Measurements from ENCODE around the gene TBX10. TPM values are rescaled to one million over a fixed set of nuclear protein-coding genes. Genes with fewer than 3 reads are reported as not detected.

The TBX10 gene
- total and polyA plus RNA-seq, 2 of the 8 experiments (the other 6 are each of a cell fraction or from before 2014, with no cell fraction given) = 0.09 TPM; not detected in 1

DNA sequence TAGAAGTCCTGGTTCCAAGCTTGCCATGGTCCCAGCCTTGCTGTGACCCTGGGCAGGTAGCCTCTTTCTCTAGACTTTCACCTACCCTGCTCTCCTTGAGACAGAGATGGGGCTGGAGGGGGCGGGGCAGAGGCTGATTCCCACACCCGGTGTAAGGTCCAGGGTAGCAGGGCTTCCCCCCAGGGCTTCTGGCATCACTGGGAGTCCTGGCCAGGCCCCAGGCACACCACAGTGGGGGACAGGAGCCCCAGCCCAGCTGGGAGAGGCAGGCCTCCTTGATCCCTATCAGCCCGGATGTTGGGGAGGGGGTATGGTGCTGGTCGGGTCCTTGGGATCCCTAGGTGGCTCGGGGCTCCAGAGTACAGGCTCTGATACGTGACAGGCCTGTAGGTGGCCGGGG is 8.2 kb downstream of the TBX10 start:
- H4K91ac ChIP-seq (replicated peaks; ENCODE audit: insufficient read length, low read length) = no peak overlapping the region
- peaks cover 2% of the 10 kb centered on the region; the same call in 1 of the 2 replicates for H3K23me2 ChIP-seq (ENCODE audit: low read depth, low read length)
- 80% methylated on average over 7 of the region's 7 CpGs; no CpG with 5 or more reads in 1 of the 2 experiments for WGBS, 2 experiments (ENCODE audit: extremely low coverage in 1 of 2, insufficient coverage in 1 of 2, insufficient read length in 1 of 2, insufficient replicate concordance in 2 of 2, low coverage in 1 of 2, low lambda C conversion rate in 2 of 2, missing lambda C conversion rate in 1 of 2)
- H3K79me2 ChIP-seq (ENCODE audit: control insufficient read depth in 1 of 2, insufficient read depth in 2 of 2, low read length in 2 of 2) = no peaks in the 10 kb centered on the region
- H2AK5ac ChIP-seq (ENCODE audit: low read depth, low read length) = no peak overlapping the region
- ChIA-PET CTCF (ENCODE audit: partially characterized antibody) (interaction anchor here (0.9 to 10.1 kb wide), 12 partner anchors 9 to 161 kb away, joined by 3 to 117 read pairs (median 6); partner anchors contain the start of gene TBX10), POLR2A (ENCODE audit: partially characterized antibody) (interaction anchor here (0.8 to 11.7 kb wide), 2 partner anchors 14 to 23 kb away, joined by 3 to 194 read pairs; no protein-coding TSS in a partner anchor)
- no peak overlapping the region for H3K23ac ChIP-seq (ENCODE audit: insufficient read length)
- H3K9me3 ChIP-seq (ENCODE audit: insufficient read depth in 2 of 2, low read depth in 1 of 2, low read length in 1 of 2) = no peaks in the 10 kb centered on the region
- no peak overlapping the region; the same call in 1 of the 2 replicates for H4K8ac ChIP-seq (ENCODE audit: extremely low read depth, insufficient read depth, low read length)
- H4K20me1 ChIP-seq (replicated peaks in 1 of 2; ENCODE audit: control insufficient read depth in 1 of 2, insufficient read depth in 2 of 2, low read length in 2 of 2) = no peaks in the 10 kb centered on the region
- peak overlapping the region; percentile 37 to 83; a peak in 3 of 4 replicates for H3K4me2 ChIP-seq (ENCODE audit: insufficient read depth in 1 of 2, low read depth in 2 of 2, low read length in 2 of 2)
- H3K27me3 ChIP-seq (replicated peaks in 1 of 4; ENCODE audit: control insufficient read depth in 3 of 4, extremely low read depth in 1 of 4, insufficient read depth in 3 of 4, low read length in 3 of 4) = no peaks in the 10 kb centered on the region; a peak in 1 of 7 replicates
- H2BK120ac ChIP-seq (replicated peaks; ENCODE audit: low read depth, low read length) = no peak overlapping the region
- TF ChIP-seq POLR2AphosphoS5 (IDR thresholded peaks at IDR 0.05; ENCODE audit: low read depth, low read length) (no peak), SP4 (IDR thresholded peaks at IDR 0.05; ENCODE audit: low read length) (0 out of 2 replicates have a peak, but pooled peaks have one; percentile 30), CREB1 (IDR thresholded peaks at IDR 0.05) (no peak), BCL11A (IDR thresholded peaks at IDR 0.05; ENCODE audit: low read depth in 2 of 2, low read length in 2 of 2) (no peak), TAF7 (optimal IDR thresholded peaks at IDR 0.05; ENCODE audit: borderline replicate concordance, low read depth, low read length) (no peak), TAF1 (IDR thresholded peaks at IDR 0.05; ENCODE audit: low read depth, low read length) (no peak), SP1 (IDR thresholded peaks at IDR 0.05; ENCODE audit: low read depth, low read length) (no peak)
- no peak overlapping the region for H2BK20ac ChIP-seq (ENCODE audit: low read length)
- H3K36me3 ChIP-seq (ENCODE audit: control insufficient read depth in 2 of 4, insufficient read depth in 4 of 4, low read length in 3 of 4) = peaks cover 0 to 1% (median 0%) of the 10 kb centered on the region in 4 experiments; a peak in 1 of 8 replicates
- H2BK15ac ChIP-seq (ENCODE audit: low read length) = no peak overlapping the region
- peaks cover 0 to 29% (median 18%) of the 10 kb centered on the region in 4 experiments; a peak in 6 of 7 replicates for H3K4me1 ChIP-seq (replicated peaks in 1 of 4; ENCODE audit: control insufficient read depth in 3 of 4, insufficient read depth in 4 of 4, low read length in 3 of 4)
- H3K9ac ChIP-seq (replicated peaks in 1 of 4; ENCODE audit: extremely low read depth in 1 of 4, low read depth in 3 of 4, low read length in 3 of 4) = peak overlapping the region in 1 of 4 experiments; percentile 16; a peak in 2 of 7 replicates
- no peaks in the 10 kb centered on the region for H3K79me1 ChIP-seq (ENCODE audit: low read depth, low read length)
- H3K18ac ChIP-seq (ENCODE audit: extremely low read depth, low read length) = no peak overlapping the region
- H2BK12ac ChIP-seq (ENCODE audit: low read depth, low read length) = 0 out of 2 replicates have a peak overlapping the region, but pooled peaks have one; percentile 42
- H2BK5ac ChIP-seq (ENCODE audit: low read depth, low read length) = no peak overlapping the region; the same call in 1 of the 2 replicates
- DNase-seq (ENCODE audit: low read depth in 1 of 2, low spot score in 2 of 2) = no peak
- H3K4ac ChIP-seq (replicated peaks; ENCODE audit: insufficient read length, low read depth, low read length) = peak overlapping the region; percentile 80
- no peak overlapping the region for H3K14ac ChIP-seq (ENCODE audit: insufficient read length)
- H3K56ac ChIP-seq (replicated peaks; ENCODE audit: insufficient read length, low read depth, low read length) = no peak overlapping the region
- FAIRE-seq = no peak
- H4K5ac ChIP-seq (ENCODE audit: insufficient read length, low read depth, low read length) = no peak overlapping the region
- H3K4me3 ChIP-seq (ENCODE audit: extremely low read depth in 1 of 4, insufficient read depth in 2 of 4, low read depth in 3 of 4, low read length in 4 of 4) = peak overlapping the region in 1 of 4 experiments; percentile 84; a peak in 1 of 8 replicates
- H3K27ac ChIP-seq (ENCODE audit: low read depth, low read length) = no peak overlapping the region
- no peak overlapping the region for H2AFZ ChIP-seq (ENCODE audit: low read length)
